Measurements from ENCODE around the gene PLXNA1. TPM values are rescaled to one million over a fixed set of nuclear protein-coding genes. Genes with fewer than 3 reads are reported as not detected.

PLXNA1 gene
- total RNA-seq, 1 experiment from 2014 or later: 30.3 TPM

DNA sequence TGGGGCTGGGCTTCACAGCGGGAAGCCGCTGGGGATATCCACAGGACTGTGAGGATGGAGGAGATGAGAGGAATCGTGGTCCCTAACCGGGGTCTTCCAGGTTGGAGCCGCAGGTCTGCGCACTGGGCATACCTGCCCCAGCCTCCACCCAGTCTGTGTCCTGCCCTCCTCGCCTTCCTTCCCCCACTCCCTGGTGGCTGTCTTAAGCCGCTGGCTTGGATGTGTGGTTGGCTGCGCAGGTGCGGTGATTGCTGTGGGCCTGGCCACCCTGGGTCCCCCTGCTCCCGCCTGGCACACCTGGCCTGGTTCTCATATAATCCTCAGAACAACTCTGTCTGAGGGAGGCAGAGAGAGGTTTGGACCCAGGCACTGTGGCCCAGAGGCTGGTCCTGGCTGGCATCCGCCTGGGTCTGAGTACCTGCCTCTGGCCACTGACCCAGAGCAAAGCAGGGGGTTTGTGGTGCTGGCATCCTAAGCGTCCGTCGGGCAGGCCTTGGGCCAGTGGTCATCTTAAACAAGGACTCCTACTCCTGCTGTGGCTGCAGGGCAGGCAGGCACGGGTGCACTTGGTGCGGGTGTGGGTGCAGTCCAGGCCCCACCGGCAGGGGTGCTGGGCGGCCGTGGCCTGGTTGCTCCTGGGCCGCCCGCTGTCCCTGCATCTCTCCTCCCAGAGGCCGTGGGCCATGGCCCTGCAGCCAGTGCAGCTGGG lies 18.7 kb downstream of the PLXNA1 start:
- Histone ChIP-seq H3K4me3 (replicated peaks in 1 of 2; ENCODE audit: low read depth in 1 of 2, low read length in 2 of 2) (no peak overlapping the region), H3K27ac (ENCODE audit: low read depth, low read length) (no peak overlapping the region), H3K4me2 (ENCODE audit: low read length) (no peak overlapping the region), H3K79me2 (ENCODE audit: insufficient read depth, low read length) (peaks cover 26% of the 10 kb centered on the region; the same call in 1 of the 2 replicates), H3K9ac (ENCODE audit: low read length) (no peak overlapping the region), H3K36me3 (ENCODE audit: control insufficient read depth in 1 of 2, insufficient read depth in 2 of 2, low read length in 2 of 2) (no peaks in the 10 kb centered on the region), H4K20me1 (ENCODE audit: insufficient read depth) (no peaks in the 10 kb centered on the region), H3K4me1 (ENCODE audit: control insufficient read depth in 1 of 2, insufficient read depth in 2 of 2, low read length in 2 of 2) (no peaks in the 10 kb centered on the region), H3K9me3 (ENCODE audit: control insufficient read depth in 1 of 2, insufficient read depth in 1 of 2, low read depth in 1 of 2, low read length in 2 of 2) (no peaks in the 10 kb centered on the region), H2AFZ (ENCODE audit: low read depth, low read length, poor library complexity, severe bottlenecking) (no peak overlapping the region), H3K9me2 (ENCODE audit: insufficient read depth) (no peaks in the 10 kb centered on the region), H3K27me3 (ENCODE audit: insufficient read depth, low read length) (no peaks in the 10 kb centered on the region)
- ChIA-PET POLR2A (no interaction called here), CTCF (no interaction called here), RAD21 (ENCODE audit: low non-redundant PET in 1 of 2, low total read pairs in 2 of 2, uncharacterized antibody in 2 of 2, unreplicated experiment in 2 of 2) (no interaction called here)
- ATAC-seq (no peak), DNase-seq (ENCODE audit: low read depth, low spot score) (no peak)
- TF ChIP-seq SRF (IDR thresholded peaks at IDR 0.05; ENCODE audit: low read depth) (no peak), SP1 (IDR thresholded peaks at IDR 0.05; ENCODE audit: low read depth) (no peak), FOSL1 (IDR thresholded peaks at IDR 0.05; ENCODE audit: low read depth) (no peak), ZFX (IDR thresholded peaks at IDR 0.05) (no peak), POLR2AphosphoS5 (IDR thresholded peaks at IDR 0.05; ENCODE audit: low read depth, low read length) (no peak), EZH2phosphoT487 (IDR thresholded peaks at IDR 0.05; ENCODE audit: borderline replicate concordance) (no peak), EGR1 (IDR thresholded peaks at IDR 0.05; ENCODE audit: low read depth) (no peak), TCF7L2 (IDR thresholded peaks at IDR 0.05; ENCODE audit: borderline replicate concordance, extremely low read depth, insufficient read depth, insufficient read length) (no peak), RAD21 (IDR thresholded peaks at IDR 0.05; ENCODE audit: low read depth) (no peak)
- TF ChIP-seq, protein P1, sequence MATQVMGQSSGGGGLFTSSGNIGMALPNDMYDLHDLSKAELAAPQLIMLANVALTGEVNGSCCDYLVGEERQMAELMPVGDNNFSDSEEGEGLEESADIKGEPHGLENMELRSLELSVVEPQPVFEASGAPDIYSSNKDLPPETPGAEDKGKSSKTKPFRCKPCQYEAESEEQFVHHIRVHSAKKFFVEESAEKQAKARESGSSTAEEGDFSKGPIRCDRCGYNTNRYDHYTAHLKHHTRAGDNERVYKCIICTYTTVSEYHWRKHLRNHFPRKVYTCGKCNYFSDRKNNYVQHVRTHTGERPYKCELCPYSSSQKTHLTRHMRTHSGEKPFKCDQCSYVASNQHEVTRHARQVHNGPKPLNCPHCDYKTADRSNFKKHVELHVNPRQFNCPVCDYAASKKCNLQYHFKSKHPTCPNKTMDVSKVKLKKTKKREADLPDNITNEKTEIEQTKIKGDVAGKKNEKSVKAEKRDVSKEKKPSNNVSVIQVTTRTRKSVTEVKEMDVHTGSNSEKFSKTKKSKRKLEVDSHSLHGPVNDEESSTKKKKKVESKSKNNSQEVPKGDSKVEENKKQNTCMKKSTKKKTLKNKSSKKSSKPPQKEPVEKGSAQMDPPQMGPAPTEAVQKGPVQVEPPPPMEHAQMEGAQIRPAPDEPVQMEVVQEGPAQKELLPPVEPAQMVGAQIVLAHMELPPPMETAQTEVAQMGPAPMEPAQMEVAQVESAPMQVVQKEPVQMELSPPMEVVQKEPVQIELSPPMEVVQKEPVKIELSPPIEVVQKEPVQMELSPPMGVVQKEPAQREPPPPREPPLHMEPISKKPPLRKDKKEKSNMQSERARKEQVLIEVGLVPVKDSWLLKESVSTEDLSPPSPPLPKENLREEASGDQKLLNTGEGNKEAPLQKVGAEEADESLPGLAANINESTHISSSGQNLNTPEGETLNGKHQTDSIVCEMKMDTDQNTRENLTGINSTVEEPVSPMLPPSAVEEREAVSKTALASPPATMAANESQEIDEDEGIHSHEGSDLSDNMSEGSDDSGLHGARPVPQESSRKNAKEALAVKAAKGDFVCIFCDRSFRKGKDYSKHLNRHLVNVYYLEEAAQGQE (IDR thresholded peaks at IDR 0.05; ENCODE audit: low read depth): no peak
- BruUV-seq (replicated peaks): no TSS peak
- intact Hi-C loops (cut with micrococcal nuclease): no loop called here
